Measurements from ENCODE around the gene LTBP4.

LTBP4 gene

DNA sequence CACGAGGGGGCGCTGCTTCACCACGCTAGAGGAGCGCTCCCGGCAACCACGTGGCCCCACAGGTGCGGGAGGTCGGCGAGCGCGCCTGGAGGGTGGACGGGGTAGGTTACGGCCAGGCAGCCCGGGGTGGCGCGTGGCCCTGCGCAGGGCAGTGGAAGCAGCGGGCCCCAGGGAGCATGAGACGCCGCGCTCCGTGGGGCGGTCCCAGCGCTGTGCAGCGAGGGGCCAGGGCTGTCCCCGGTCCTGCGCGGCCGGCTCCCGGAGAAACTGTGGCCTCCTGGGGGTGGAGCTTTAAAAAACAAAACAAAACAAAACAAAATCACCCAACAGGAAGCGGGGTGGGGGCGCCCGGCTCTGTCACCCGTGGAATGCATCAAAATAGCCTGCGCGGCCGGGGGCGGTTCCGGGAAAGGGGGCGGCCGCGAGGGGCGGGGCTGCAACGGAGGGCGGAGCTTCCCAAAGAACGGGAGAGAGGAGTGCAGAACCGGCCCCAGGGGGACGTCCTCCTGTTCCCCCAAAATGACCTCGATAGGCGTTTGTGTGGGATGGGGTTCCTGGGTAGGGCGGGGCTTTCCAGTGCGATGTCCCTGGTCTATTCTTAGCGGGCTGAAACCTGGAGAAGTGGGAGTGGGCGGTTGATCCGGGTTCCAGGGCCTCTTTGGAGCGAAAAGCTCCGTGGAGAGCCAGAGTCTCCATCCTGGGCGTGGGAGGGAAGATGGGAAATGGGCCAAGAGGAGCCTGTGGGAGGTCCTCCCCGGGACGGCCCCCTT, 61.9 kb downstream of the LTBP4 start:
- peak; percentile 89 to 92 for DNase-seq (ENCODE audit: low read depth in 2 of 2)

DNA sequence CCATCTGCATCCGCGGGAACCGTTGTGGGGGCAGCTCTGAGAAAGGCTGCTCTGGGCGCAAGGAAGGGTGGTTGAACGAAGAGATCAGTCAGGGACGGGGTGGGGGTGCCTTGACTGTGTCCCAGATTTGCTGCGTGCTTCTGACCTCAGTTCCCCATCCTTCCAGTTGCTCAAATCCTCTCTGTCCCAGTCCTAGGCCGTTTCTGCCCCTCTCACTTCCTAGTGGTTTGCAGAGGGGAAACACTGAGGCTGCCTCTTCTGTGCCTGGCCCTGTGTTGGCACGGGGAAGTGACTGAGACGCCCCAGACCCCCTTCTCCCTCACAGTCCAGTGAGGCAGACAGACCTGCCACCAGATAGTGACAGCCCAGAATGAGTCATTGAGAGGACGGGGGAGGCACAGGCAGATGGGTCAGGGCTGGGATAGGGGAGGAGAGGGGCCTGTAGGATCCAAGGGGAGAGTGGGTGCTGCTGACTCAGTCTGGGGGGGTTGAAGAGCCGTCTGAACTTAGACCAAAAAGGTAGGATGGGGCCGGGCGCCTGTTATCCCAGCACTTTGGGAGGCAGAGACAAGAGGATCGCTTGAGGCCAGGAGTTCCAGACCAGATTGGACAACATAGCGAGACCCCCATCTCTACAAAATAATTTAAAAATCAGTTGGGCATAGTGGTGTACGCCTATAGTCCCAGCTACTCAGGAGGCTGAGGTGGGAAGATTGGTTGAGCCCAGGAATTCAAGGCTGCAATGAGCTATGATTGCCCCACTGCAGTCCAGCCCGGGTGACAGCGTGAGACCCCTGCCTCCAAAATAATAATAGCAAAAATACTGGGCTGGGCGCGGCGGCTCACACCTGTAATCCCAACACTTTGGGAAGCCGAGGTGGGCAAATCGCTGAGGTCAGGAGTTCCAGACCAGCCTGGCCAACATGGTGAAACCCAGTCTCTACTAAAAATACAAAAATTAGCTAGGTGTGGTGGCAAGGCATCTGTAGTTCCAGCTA, 62.8 kb downstream of the LTBP4 start:
- DNase-seq (ENCODE audit: low read depth in 2 of 2) = no peak

DNA sequence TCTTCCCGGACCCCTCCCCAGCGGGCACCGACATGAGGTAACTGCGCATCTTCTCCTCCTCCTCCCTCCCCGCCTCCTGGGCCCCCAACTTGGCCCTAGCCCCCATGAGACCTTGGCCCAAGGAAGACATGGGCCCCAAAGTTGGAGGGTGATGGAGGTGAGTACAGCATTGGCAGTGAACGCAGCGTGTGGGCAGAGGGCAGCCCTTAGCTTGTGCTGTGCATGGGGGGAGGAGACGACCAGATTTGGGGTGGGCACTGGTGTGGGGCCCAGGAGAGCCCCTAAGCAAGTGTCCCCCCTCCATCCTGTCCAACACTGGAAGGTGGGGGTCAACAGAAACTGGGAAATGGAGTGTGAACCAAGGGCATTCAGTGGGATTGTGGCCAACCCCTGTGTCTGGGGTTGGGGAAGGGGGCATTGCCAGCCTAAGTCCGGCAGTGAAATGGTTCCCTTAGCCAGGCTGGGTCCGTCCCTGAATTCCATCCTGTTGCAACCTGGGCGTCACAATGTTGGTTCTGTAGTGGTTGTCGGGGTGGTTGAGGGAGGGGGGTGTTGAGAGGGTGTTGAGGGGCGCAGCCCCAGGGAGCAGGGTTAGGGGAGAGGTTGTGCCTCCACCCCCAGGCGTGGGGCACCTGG, 65.8 kb downstream of the LTBP4 start:
- no peak for DNase-seq (ENCODE audit: low read depth in 2 of 2)

DNA sequence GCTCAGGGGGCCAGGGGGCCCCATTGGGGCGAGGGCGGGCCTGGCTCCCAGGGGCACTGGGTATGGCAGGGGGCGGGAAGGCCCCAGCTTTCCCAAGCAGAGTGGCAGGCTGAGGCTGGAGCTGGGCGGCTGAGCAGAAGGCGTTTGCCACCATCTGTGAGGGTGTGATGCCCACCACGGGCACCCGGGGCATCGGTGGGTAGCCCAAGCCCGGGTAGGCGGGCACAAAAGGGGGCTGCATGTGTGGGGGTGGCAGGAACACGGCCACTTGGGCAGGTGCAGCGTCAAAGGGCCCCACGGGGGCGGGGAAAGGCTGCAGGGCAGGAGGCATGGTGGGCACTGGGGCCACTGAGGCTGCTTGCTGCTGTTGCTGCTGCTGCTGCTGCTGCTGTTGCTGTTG, 66.4 kb downstream of the LTBP4 start:
- DNase-seq (ENCODE audit: low read depth in 2 of 2) = no peak

DNA sequence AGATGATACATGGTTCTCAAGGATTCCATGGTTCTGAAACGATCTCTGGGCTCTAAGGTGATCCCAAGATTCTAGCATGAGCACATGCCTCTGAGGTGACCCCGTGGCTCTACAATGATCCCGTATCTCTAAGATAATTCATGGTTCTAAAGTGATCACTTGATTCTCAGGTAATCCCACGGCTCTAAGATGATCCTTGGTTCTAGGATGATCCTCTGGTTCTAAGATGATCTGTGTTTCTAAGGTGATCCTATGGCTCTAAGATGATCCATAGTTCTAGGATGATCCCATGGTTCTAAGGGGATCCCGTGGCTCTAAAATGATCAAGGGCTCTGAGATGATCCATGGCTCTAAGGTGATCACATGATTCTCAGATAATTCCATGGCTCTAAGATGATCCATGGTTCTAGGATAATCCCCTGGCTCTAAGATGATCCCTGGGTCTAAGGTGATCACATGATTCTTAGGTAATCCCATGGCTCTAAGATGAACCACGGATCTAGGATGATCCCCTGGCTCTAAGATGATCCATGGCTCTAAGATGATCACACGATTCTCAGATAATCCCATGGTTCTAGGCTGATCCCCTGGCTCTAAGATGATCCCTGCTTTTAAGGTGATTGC, 67.9 kb downstream of the LTBP4 start:
- no peak for DNase-seq (ENCODE audit: low read depth in 2 of 2)

DNA sequence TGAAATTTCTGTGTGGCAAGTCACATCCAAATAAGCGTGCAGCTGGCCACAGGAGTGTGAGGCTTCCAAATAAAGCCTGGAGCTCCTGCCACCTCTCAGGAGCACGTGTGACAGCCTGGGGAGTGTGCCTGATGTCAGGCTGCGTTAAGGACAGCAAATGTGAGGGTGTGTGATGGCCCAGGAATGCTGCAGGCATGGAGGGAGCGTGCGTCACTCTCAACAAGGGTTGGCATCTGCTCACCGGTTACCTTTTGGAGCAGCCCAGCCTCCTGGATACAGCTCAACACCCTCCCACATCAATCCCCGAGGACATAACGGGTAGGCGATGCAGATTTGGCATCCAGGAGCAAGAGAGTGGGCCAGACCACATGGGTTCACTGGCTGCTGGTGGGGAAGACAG, 70.2 kb downstream of the LTBP4 start:
- DNase-seq (ENCODE audit: low read depth in 2 of 2) = no peak

DNA sequence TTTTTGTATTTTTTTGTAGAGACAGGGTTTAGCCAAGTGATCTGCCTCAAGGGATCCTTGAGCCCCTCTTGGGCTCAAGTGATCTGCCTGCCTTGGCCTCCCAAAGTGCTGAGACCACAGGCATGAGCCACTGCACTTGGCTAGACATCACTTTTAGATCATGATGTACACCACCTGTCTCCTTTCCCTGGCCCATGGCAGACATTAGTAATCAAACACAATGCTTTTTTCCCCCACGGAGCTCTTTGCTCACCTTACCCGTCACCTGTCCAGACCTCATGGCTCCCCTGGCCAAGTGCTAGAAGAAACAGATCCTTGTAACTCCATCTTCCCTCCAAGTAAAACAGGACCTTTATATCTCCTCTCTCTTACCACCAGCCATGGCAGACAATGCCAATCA, 70.9 kb downstream of the LTBP4 start:
- DNase-seq (ENCODE audit: low read depth in 2 of 2) = no peak

DNA sequence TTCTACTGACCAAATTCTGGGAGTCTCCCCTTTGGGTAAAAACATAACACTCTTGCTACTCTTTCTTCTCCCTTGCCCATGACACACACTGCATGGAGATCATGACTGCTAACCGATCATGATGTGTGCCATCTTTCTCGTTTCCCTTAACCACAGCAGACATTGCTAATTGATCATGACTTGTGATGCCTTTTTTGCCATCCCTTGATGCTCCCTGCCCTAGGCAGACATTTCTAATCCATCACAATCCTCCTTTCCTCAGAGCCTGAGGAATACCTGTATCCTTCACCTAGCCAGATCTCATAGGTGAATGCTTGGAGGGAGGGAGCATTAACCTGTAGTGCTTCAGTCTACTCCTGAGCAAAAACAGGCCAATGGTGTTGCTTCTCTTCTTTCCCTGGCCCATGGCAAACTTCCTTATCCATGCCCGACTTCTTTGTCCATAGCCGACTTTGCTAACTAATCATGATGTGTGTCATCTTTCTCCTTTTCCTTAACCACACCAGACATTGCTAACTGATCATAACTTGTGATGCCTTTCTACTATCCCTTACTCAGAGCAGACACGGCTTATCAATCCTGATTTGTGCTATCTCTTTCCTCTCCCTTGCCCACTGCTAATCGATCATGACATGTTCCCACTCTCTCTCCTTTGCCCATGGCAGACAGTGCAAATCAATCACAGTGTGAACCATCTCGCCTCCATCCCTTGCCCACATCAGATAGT, 71.6 kb downstream of the LTBP4 start:
- DNase-seq (ENCODE audit: low read depth in 2 of 2) = no peak

DNA sequence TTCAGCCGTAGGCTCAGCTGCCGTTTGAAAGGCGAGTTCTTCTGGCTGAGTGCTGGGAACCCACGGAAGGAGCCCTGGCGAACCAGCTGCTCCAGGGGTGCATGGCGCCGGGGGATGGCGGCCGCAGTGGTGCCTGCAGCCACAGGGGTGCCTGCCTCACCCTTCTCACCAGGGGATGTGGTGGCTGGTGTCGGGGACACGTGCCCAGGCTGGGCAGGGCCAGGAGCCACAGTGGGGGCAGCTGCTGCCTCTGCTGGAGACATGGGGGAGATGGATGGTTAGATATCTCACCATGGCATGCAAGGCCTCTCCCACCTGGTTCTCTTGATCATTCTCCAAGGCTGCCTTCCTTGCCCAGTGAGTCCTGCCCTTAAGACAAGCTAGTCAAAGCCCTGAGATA, 72.2 kb downstream of the LTBP4 start:
- DNase-seq (ENCODE audit: low read depth in 2 of 2) = no peak

DNA sequence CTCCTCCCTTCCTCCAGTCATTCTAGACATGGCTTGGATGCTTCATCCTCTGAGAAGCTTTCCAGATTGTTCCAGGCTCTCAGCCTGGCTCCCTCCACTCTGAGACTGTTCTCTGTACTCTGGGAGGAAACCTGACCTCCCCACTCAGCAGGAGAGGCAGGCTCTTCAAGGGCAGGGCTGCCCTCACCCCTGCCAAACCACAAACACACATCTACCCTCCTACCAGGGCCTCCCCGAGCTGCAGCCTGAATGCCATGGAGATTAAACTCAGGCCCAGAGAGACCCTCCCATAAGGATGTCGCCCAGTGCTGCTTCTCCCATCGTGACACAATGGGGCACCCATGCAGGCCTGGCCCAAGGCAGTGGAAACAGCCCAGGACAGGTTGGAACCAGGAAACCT, 73.1 kb downstream of the LTBP4 start:
- DNase-seq (ENCODE audit: low read depth in 2 of 2) = no peak

DNA sequence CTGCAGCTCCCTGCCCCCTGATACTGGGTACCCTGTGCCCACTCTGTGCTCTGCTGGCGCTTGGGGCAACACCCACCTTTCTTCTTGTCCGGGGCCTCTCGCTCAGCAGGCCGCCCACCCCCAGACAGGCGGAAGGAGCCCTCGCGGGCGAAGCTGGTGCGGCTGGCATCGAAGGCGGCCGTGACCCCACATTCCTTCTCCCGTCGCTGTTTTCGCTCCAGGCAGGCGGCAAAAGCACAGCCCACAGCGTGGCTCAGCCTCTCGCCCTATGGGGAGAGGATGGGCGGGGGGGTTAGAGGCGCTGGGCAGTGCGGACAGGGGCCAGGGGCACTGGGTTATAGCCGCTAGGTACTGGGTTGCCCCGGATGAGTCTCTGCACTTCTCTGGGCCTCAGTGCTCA, 76.0 kb downstream of the LTBP4 start:
- no peak for DNase-seq (ENCODE audit: low read depth in 2 of 2)

Measured in stimulated activated CD8-positive, alpha-beta memory T cell treated with anti-CD3 and anti-CD28 coated beads, Interleukin-7, amount 100 ng/mL, for 1 hour (primary cell).